ENCODE measurements around the gene MACF1.
A peak's percentile ranks its signal among the peaks of the same experiment; 100 is the strongest.

The MACF1 gene

DNA sequence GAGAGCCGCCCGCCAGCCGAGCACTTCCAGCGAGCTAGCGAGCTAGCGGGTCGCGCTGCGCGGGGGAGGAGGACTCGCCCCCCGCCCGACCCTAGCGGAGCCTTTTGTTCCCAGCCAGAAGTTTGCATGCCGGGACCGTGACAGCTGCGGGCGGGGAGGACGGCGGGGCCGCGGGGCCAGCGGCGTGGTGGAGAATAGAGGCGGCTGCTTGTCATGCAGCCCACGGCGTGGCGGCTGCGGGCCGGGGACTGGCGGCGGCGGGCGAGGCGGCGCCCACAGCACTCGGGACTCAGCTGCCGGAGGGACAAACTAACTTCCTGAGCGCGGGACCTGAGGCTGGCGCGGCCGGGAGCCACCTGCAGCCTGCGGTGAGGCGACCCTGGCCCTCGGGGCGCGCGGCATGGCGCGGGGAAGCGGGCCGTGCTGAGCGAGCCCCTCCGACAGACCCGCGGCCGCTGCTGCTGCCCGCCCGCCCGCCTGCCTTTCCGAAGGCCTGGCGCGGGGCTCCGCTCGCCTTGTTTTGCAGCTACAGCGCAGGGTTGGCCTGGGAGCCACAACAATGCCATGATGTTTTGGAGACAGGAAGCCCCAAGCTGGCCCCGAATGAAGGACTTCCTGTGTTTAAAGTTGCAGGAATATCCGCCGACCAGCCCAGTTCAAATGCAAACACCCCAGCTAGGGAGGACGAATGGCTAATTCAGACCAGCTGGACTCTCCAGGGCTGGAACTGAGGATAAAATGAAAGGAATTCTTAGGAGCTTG is 204.7 kb downstream of the MACF1 start:
- peaks cover 5 to 13% of the 10 kb centered on the region in 2 donors for H3K36me3 ChIP-seq (ENCODE audit: control insufficient read depth in 1 of 2, insufficient read depth in 2 of 2, low read length in 2 of 2)
- H3K4me3 ChIP-seq (ENCODE audit: low read depth in 1 of 2, low read length in 2 of 2), result peak overlapping the region; percentile 71 to 89
- peak overlapping the region; percentile 86 for H3K27ac ChIP-seq (ENCODE audit: low read length)
- no peaks in the 10 kb centered on the region for H3K27me3 ChIP-seq (ENCODE audit: low read depth, low read length)
- peaks cover 55 to 83% of the 10 kb centered on the region in 2 donors for H3K4me1 ChIP-seq (ENCODE audit: control insufficient read depth in 1 of 2, insufficient read depth in 2 of 2, low read length in 2 of 2)
- no peaks in the 10 kb centered on the region for H3K9me3 ChIP-seq (ENCODE audit: control insufficient read depth in 1 of 2, low read length in 2 of 2)

DNA sequence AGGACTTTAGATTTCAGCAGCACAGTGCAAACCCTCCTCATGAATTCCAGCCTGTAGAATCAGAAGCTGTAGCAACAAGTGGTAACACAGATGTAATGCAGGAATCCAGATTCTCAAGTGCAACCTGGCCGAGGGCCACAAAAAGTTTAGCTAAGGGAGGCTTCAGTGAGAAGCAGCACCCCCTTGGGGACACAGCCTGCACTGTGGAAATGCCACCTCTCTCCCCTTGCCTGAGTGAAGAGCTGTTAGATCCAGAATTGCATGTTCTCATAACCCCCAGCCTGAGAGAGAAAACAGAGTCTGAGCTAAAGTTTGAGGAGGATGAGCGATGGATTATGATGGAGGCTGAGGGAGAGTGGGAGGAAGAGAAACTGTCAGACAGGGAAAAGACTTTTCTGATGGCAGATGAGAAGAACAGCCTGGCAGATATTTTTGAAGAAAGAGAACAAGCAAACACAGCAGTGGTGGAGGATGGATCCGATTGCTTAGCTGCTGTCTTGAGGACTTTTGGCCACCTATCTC is 206.5 kb downstream of the MACF1 start:
- peak overlapping the region; percentile 71 to 89 for H3K4me3 ChIP-seq (ENCODE audit: low read depth in 1 of 2, low read length in 2 of 2)
- H3K27me3 ChIP-seq (ENCODE audit: low read depth, low read length), result no peaks in the 10 kb centered on the region
- no peaks in the 10 kb centered on the region for H3K9me3 ChIP-seq (ENCODE audit: control insufficient read depth in 1 of 2, low read length in 2 of 2)
- H3K27ac ChIP-seq (ENCODE audit: low read length), result peak overlapping the region; percentile 87
- peaks cover 5 to 13% of the 10 kb centered on the region in 2 donors for H3K36me3 ChIP-seq (ENCODE audit: control insufficient read depth in 1 of 2, insufficient read depth in 2 of 2, low read length in 2 of 2)
- peaks cover 42 to 80% of the 10 kb centered on the region in 2 donors for H3K4me1 ChIP-seq (ENCODE audit: control insufficient read depth in 1 of 2, insufficient read depth in 2 of 2, low read length in 2 of 2)

DNA sequence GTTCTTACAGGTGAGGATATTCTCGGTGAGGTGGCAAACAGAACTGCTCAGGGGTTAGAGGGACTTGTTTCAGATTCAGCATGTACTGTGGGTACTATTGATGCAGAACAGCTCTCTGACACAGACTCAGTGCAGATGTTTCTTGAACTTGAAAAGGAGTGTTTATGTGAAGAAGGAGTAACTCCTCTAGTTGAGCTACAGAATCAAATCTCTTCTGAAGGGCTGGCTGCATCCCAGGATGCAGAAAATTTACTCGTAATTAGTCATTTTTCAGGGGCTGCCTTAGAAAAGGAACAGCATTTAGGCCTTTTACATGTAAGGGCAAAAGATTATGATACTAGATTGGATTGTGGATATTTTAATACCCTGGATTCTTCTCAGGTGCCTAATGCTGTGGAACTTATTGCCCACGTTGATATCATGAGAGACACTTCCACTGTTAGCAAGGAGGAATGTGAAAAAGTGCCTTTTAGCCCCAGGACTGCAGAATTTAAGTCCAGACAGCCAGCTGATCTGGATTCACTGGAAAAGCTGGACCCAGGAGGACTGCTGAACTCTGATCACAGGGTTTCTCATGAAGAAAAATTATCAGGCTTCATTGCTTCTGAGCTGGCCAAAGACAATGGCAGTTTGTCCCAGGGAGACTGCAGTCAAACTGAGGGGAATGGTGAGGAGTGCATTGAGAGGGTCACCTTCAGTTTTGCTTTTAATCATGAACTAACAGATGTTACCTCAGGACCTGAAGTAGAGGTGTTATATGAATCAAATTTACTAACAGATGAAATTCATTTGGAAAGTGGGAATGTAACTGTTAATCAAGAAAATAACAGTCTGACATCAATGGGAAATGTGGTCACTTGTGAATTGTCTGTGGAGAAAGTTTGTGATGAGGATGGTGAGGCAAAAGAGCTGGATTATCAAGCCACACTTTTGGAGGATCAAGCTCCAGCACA is 207.3 kb downstream of the MACF1 start:
- Histone ChIP-seq H3K9me3 (ENCODE audit: control insufficient read depth in 1 of 2, low read length in 2 of 2) (no peaks in the 10 kb centered on the region), H3K4me3 (ENCODE audit: low read depth in 1 of 2, low read length in 2 of 2) (peak overlapping the region; percentile 71 to 89), H3K36me3 (ENCODE audit: control insufficient read depth in 1 of 2, insufficient read depth in 2 of 2, low read length in 2 of 2) (peaks cover 5 to 13% of the 10 kb centered on the region in 2 donors), H3K4me1 (ENCODE audit: control insufficient read depth in 1 of 2, insufficient read depth in 2 of 2, low read length in 2 of 2) (peaks cover 42 to 83% of the 10 kb centered on the region in 2 donors), H3K27me3 (ENCODE audit: low read depth, low read length) (no peaks in the 10 kb centered on the region), H3K27ac (ENCODE audit: low read length) (peak overlapping the region; percentile 87)

DNA sequence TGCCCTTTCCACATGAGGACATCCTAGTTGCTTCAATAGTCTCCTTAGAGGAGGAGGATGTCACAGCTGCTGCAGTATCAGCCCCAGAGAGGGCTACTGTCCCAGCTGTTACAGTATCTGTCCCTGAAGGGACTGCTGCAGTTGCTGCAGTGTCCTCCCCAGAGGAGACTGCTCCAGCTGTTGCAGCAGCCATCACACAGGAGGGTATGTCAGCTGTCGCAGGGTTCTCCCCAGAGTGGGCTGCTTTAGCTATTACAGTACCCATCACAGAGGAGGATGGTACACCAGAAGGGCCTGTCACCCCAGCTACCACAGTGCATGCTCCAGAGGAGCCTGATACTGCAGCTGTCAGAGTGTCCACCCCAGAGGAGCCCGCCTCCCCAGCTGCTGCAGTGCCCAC is 208.4 kb downstream of the MACF1 start:
- Histone ChIP-seq H3K27ac (ENCODE audit: low read length) (peak overlapping the region; percentile 87), H3K4me1 (ENCODE audit: control insufficient read depth in 1 of 2, insufficient read depth in 2 of 2, low read length in 2 of 2) (peaks cover 35 to 72% of the 10 kb centered on the region in 2 donors)

DNA sequence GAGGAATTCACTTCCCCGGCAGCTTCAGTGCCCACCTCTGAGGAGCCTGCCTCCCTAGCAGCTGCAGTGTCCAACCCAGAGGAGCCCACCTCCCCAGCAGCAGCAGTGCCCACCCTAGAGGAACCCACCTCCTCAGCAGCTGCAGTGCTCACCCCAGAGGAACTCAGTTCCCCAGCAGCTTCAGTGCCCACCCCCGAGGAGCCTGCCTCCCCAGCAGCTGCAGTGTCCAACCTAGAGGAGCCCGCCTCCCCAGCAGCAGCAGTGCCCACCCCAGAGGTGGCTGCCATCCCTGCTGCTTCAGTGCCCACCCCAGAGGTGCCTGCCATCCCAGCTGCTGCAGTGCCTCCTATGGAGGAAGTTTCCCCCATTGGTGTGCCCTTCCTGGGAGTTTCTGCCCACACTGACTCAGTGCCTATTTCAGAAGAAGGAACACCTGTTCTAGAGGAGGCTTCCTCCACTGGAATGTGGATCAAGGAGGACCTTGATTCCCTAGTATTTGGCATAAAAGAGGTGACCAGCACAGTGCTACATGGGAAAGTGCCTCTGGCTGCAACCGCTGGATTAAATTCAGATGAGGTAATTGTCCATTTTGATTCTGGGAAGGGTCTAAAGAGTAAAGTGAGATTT is 209.5 kb downstream of the MACF1 start:
- peak overlapping the region in 1 of 2 donors; percentile 13 for H3K4me3 ChIP-seq (ENCODE audit: low read depth in 1 of 2, low read length in 2 of 2)

More for the DNA sequence above, 208.4 kb downstream of the MACF1 start:
- no peaks in the 10 kb centered on the region for H3K9me3 ChIP-seq (ENCODE audit: control insufficient read depth in 1 of 2, low read length in 2 of 2)
- peaks cover 5 to 13% of the 10 kb centered on the region in 2 donors for H3K36me3 ChIP-seq (ENCODE audit: control insufficient read depth in 1 of 2, insufficient read depth in 2 of 2, low read length in 2 of 2)
- H3K27me3 ChIP-seq (ENCODE audit: low read depth, low read length), result no peaks in the 10 kb centered on the region
- H3K4me3 ChIP-seq (ENCODE audit: low read depth in 1 of 2, low read length in 2 of 2), result peak overlapping the region in 1 of 2 donors; percentile 18

DNA sequence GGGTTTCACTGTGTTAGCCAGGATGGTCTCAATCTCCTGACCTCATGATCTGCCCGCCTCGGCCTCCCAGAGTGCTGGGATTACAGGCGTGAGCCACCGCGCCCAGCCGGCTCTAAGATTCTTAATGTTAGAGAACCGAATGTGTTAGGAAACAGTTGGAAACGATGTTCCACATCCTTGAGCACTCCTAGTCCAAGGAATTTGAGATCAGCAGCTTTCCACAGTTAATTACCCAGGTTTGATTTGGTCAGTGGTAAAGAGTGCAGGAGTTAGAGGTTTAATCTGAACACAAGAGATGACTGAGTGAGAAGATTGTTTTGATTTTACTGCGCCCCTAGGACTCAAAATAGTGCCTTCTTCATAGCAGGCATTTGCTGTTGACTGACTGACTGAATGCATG is 211.1 kb downstream of the MACF1 start:
- Histone ChIP-seq H3K9me3 (ENCODE audit: control insufficient read depth in 1 of 2, low read length in 2 of 2) (no peaks in the 10 kb centered on the region), H3K36me3 (ENCODE audit: control insufficient read depth in 1 of 2, insufficient read depth in 2 of 2, low read length in 2 of 2) (peaks cover 0 to 13% of the 10 kb centered on the region in 2 donors), H3K4me3 (ENCODE audit: low read depth in 1 of 2, low read length in 2 of 2) (no peak overlapping the region), H3K4me1 (ENCODE audit: control insufficient read depth in 1 of 2, insufficient read depth in 2 of 2, low read length in 2 of 2) (peaks cover 25 to 56% of the 10 kb centered on the region in 2 donors), H3K27me3 (ENCODE audit: low read depth, low read length) (no peaks in the 10 kb centered on the region), H3K27ac (ENCODE audit: low read length) (no peak overlapping the region)

More for the DNA sequence above, 209.5 kb downstream of the MACF1 start:
- Histone ChIP-seq H3K9me3 (ENCODE audit: control insufficient read depth in 1 of 2, low read length in 2 of 2) (no peaks in the 10 kb centered on the region), H3K4me1 (ENCODE audit: control insufficient read depth in 1 of 2, insufficient read depth in 2 of 2, low read length in 2 of 2) (peaks cover 32 to 69% of the 10 kb centered on the region in 2 donors), H3K36me3 (ENCODE audit: control insufficient read depth in 1 of 2, insufficient read depth in 2 of 2, low read length in 2 of 2) (peaks cover 5 to 13% of the 10 kb centered on the region in 2 donors), H3K27me3 (ENCODE audit: low read depth, low read length) (no peaks in the 10 kb centered on the region), H3K27ac (ENCODE audit: low read length) (no peak overlapping the region)

DNA sequence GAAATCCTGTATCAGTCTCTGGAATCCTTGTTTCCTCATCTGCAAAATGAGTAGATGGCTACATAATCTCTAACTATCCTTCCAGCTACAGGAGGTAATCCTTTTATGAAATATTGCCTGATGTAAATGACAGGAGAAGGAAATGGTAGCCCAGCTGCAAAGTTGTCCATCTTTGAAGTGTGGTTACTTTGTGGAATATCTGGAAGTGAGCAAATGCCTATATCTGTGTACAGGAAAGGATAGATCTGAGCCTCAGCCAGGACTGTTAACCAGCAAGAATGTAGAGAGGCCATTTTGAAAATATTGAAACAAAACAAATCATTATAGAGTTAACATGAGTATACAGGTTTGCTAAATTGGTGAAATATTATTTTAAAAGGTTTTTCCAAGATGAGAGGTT is 212.1 kb downstream of the MACF1 start:
- H3K27me3 ChIP-seq (ENCODE audit: low read depth, low read length), result no peaks in the 10 kb centered on the region

DNA sequence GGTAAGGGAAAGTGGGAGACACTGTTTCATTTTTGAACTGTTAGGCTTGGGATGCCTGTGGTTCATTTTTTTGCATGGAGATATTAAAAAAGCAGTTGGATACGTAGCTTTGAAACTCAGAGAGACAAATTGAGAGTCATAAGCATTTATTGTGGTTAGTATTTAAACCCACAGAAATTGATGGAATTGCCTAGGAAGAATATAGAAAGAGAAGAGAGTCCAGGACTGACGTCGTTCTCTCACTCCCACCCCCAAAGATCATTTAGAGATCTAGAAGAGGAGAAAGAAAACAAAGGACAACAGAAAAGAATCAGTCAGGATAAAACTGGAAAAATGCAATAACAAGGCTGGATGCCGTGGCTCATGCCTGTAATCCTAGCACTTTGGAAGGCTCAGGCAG is 213.7 kb downstream of the MACF1 start:
- H3K27me3 ChIP-seq (ENCODE audit: low read depth, low read length), result no peaks in the 10 kb centered on the region
- no peak overlapping the region for H3K4me3 ChIP-seq (ENCODE audit: low read depth in 1 of 2, low read length in 2 of 2)
- no peaks in the 10 kb centered on the region for H3K9me3 ChIP-seq (ENCODE audit: control insufficient read depth in 1 of 2, low read length in 2 of 2)
- peaks cover 3 to 29% of the 10 kb centered on the region in 2 donors for H3K4me1 ChIP-seq (ENCODE audit: control insufficient read depth in 1 of 2, insufficient read depth in 2 of 2, low read length in 2 of 2)
- H3K36me3 ChIP-seq (ENCODE audit: control insufficient read depth in 1 of 2, insufficient read depth in 2 of 2, low read length in 2 of 2), result peaks cover 9 to 13% of the 10 kb centered on the region in 2 donors
- no peak overlapping the region for H3K27ac ChIP-seq (ENCODE audit: low read length)

More for the DNA sequence above, 212.1 kb downstream of the MACF1 start:
- Histone ChIP-seq H3K36me3 (ENCODE audit: control insufficient read depth in 1 of 2, insufficient read depth in 2 of 2, low read length in 2 of 2) (peaks cover 0 to 10% of the 10 kb centered on the region in 2 donors), H3K4me1 (ENCODE audit: control insufficient read depth in 1 of 2, insufficient read depth in 2 of 2, low read length in 2 of 2) (peaks cover 14 to 45% of the 10 kb centered on the region in 2 donors), H3K4me3 (ENCODE audit: low read depth in 1 of 2, low read length in 2 of 2) (no peak overlapping the region), H3K27ac (ENCODE audit: low read length) (no peak overlapping the region), H3K9me3 (ENCODE audit: control insufficient read depth in 1 of 2, low read length in 2 of 2) (no peaks in the 10 kb centered on the region)

DNA sequence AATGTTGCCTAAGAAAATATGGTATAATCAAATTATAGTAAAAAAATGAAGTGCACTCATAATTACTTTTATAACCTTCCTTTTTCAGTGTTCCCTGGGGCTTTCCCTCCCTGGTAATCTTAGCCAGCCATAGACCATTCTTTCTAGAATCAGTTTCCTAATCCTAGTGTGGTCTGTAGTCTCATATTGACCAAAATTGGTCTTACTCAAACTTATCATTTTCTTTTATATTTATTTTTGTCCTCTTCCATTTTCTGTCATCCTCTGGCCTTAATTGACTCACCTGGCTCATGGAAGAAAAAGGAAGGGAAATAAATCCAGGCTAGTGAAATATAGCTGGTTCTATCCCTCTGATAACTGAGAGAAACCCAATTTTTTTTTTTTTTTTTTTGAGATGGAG is 216.0 kb downstream of the MACF1 start:
- H3K9me3 ChIP-seq (ENCODE audit: control insufficient read depth in 1 of 2, low read length in 2 of 2), result no peaks in the 10 kb centered on the region
- peaks cover 3 to 13% of the 10 kb centered on the region in 2 donors for H3K4me1 ChIP-seq (ENCODE audit: control insufficient read depth in 1 of 2, insufficient read depth in 2 of 2, low read length in 2 of 2)
- H3K4me3 ChIP-seq (ENCODE audit: low read depth in 1 of 2, low read length in 2 of 2), result no peak overlapping the region
- H3K27me3 ChIP-seq (ENCODE audit: low read depth, low read length), result no peaks in the 10 kb centered on the region
- peaks cover 16 to 26% of the 10 kb centered on the region in 2 donors for H3K36me3 ChIP-seq (ENCODE audit: control insufficient read depth in 1 of 2, insufficient read depth in 2 of 2, low read length in 2 of 2)
- no peak overlapping the region for H3K27ac ChIP-seq (ENCODE audit: low read length)

DNA sequence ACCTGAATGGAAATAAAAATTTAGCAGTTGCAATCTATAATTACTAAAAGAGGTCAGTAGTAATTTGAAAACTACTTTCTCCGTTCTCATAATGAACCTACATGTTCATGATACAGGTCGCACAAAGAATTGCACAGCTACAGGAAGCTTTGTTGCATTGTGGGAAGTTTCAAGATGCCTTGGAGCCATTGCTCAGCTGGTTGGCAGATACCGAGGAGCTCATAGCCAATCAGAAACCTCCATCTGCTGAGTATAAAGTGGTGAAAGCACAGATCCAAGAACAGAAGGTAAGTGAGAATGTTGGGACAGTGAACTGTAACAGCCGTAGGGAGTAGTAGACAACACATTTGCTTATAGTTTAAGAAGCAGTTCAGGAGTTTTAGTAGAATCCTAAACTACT is 218.1 kb downstream of the MACF1 start:
- Histone ChIP-seq H3K27ac (ENCODE audit: low read length) (no peak overlapping the region), H3K4me1 (ENCODE audit: control insufficient read depth in 1 of 2, insufficient read depth in 2 of 2, low read length in 2 of 2) (peaks cover 0 to 11% of the 10 kb centered on the region in 2 donors), H3K36me3 (ENCODE audit: control insufficient read depth in 1 of 2, insufficient read depth in 2 of 2, low read length in 2 of 2) (peaks cover 22 to 30% of the 10 kb centered on the region in 2 donors), H3K27me3 (ENCODE audit: low read depth, low read length) (no peaks in the 10 kb centered on the region), H3K4me3 (ENCODE audit: low read depth in 1 of 2, low read length in 2 of 2) (no peak overlapping the region), H3K9me3 (ENCODE audit: control insufficient read depth in 1 of 2, low read length in 2 of 2) (no peaks in the 10 kb centered on the region)

Data from muscle layer of duodenum (tissue), 2 donors.